H9 (cell line): ENCODE data around the gene SSTR1. TPM values are rescaled to one million over a fixed set of nuclear protein-coding genes. Genes with fewer than 3 reads are reported as not detected.

Experiments
- DNase-seq: peaks from one replicate; pipeline ENCODE4 v3.0.0-alpha.2; 2017
- H2AFZ ChIP-seq: one replicate; pipeline ENCODE4 v1.6.1; 2013; ENCODE audit warnings: mild to moderate bottlenecking, low read length, control low read depth, moderate library complexity
- H2AK5ac ChIP-seq: 2 replicates; pipeline ENCODE4 v1.6.1; 2013; ENCODE audit warnings: low read length, control low read depth, mixed read lengths; ENCODE audit not compliant: insufficient read length
- H2BK120ac ChIP-seq: one replicate; pipeline ENCODE4 v1.6.1; 2013; ENCODE audit warnings: low read depth, mild to moderate bottlenecking, low read length, control low read depth, inconsistent platforms; ENCODE audit not compliant: poor library complexity, severe bottlenecking
- H2BK12ac ChIP-seq: 2 replicates; pipeline ENCODE4 v1.6.1; 2013; ENCODE audit warnings: low read length, control low read depth, mixed read lengths, low read depth; ENCODE audit not compliant: insufficient read length
- H2BK15ac ChIP-seq: 2 replicates; pipeline ENCODE4 v1.6.1; 2013; ENCODE audit warnings: low read depth, low read length, control low read depth
- H2BK20ac ChIP-seq: one replicate; pipeline ENCODE4 v1.6.1; 2013; ENCODE audit warnings: low read depth, mild to moderate bottlenecking, low read length, control low read depth, inconsistent platforms; ENCODE audit not compliant: poor library complexity, severe bottlenecking
- H2BK5ac ChIP-seq: 2 replicates; pipeline ENCODE4 v1.6.1; 2013; ENCODE audit warnings: low read length, control low read depth, mixed read lengths; ENCODE audit not compliant: insufficient read length
- H3K14ac ChIP-seq: 2 replicates; pipeline ENCODE4 v1.6.1; 2013; ENCODE audit warnings: low read length, control low read depth; ENCODE audit not compliant: insufficient read depth
- H3K18ac ChIP-seq: 2 replicates; pipeline ENCODE4 v1.6.1; 2013; ENCODE audit warnings: low read depth, mild to moderate bottlenecking, mixed read lengths, low read length, control low read depth; ENCODE audit not compliant: insufficient read length
- H3K23ac ChIP-seq: 2 replicates; pipeline ENCODE4 v1.6.1; 2013; ENCODE audit warnings: low read length, control low read depth, mixed read lengths, low read depth; ENCODE audit not compliant: insufficient read length
- H3K23me2 ChIP-seq: 2 replicates; pipeline ENCODE4 v1.6.1; 2013; ENCODE audit warnings: low read depth, mild to moderate bottlenecking, mixed read lengths, low read length, control low read depth; ENCODE audit not compliant: insufficient read length, poor library complexity, severe bottlenecking
- H3K27ac ChIP-seq: 2 replicates; pipeline ENCODE4 v1.5.1; 2013; ENCODE audit warnings: low read length, control low read depth, mixed read lengths, low read depth; ENCODE audit not compliant: insufficient read length
- H3K27me3 ChIP-seq: 2 replicates; pipeline ENCODE4 v1.6.1; 2013; ENCODE audit warnings: low read length, control low read depth, inconsistent platforms; ENCODE audit not compliant: insufficient read depth
- H3K4ac ChIP-seq: 2 replicates; pipeline ENCODE4 v1.6.1; 2013; ENCODE audit warnings: low read depth, mild to moderate bottlenecking, control low read depth, inconsistent platforms, low read length, moderate library complexity
- H3K4me1 ChIP-seq: 2 replicates; pipeline ENCODE4 v1.6.1; 2013; ENCODE audit warnings: low read length, control low read depth, inconsistent platforms; ENCODE audit not compliant: insufficient read depth
- H3K4me2 ChIP-seq: 2 replicates; pipeline ENCODE4 v1.6.1; 2013; ENCODE audit warnings: low read length, control low read depth, mixed read lengths; ENCODE audit not compliant: insufficient read length, insufficient read depth
- H3K56ac ChIP-seq: 2 replicates; pipeline ENCODE4 v1.6.1; 2013; ENCODE audit warnings: low read depth, mild to moderate bottlenecking, mixed read lengths, low read length, control low read depth; ENCODE audit not compliant: insufficient read length
- H3K79me1 ChIP-seq: 2 replicates; pipeline ENCODE4 v1.6.1; 2013; ENCODE audit warnings: low read depth, mild to moderate bottlenecking, moderate library complexity, low read length, control low read depth, inconsistent platforms; ENCODE audit not compliant: insufficient read depth, poor library complexity, severe bottlenecking
- H3K79me2 ChIP-seq: 2 replicates; pipeline ENCODE4 v1.6.1; 2013; ENCODE audit warnings: low read length, control low read depth, inconsistent platforms; ENCODE audit not compliant: insufficient read depth
- H3K9ac ChIP-seq: 2 replicates; pipeline ENCODE4 v1.6.1; 2013; ENCODE audit warnings: low read length, control low read depth, mixed read lengths; ENCODE audit not compliant: insufficient read length; ENCODE audit errors: extremely low read depth
- H3K9me3 ChIP-seq: one replicate; pipeline ENCODE4 v1.6.1; 2013; ENCODE audit warnings: low read depth, low read length, inconsistent platforms; ENCODE audit not compliant: control insufficient read depth
- H3T11ph ChIP-seq: one replicate; pipeline ENCODE4 v1.6.1; 2013; ENCODE audit warnings: mild to moderate bottlenecking, low read length, control low read depth, inconsistent platforms
- H4K20me1 ChIP-seq: one replicate; pipeline ENCODE4 v1.6.1; 2013; ENCODE audit not compliant: control insufficient read depth, insufficient read length, insufficient read depth
- H4K5ac ChIP-seq: 2 replicates; pipeline ENCODE4 v1.6.1; 2013; ENCODE audit warnings: low read depth, mild to moderate bottlenecking, mixed read lengths, low read length, control low read depth; ENCODE audit not compliant: insufficient read length
- H4K8ac ChIP-seq: replicated peaks from 2 replicates; pipeline ENCODE4 v1.6.1; 2013; ENCODE audit warnings: low read length, control low read depth, mixed read lengths, low read depth; ENCODE audit not compliant: insufficient read length
- H4K91ac ChIP-seq: 2 replicates; pipeline ENCODE4 v1.6.1; 2013; ENCODE audit warnings: low read depth, mild to moderate bottlenecking, moderate library complexity, mixed read lengths, low read length, control low read depth; ENCODE audit not compliant: insufficient read length
- H3K27ac Mint-ChIP-seq, 3 experiments: 2 replicates in 2 of 3; 3 replicates in 1 of 3; pipeline ENCODE4 v1.8.0; 2020 to 2021; ENCODE audit warnings: mixed read lengths in 3 of 3, mild to moderate bottlenecking in 1 of 3, moderate library complexity in 1 of 3
- H3K27me3 Mint-ChIP-seq: 2 replicates; pipeline ENCODE4 v1.8.0; 2021; ENCODE audit warnings: low read depth, mild to moderate bottlenecking, moderate library complexity, mixed read lengths
- H3K36me3 Mint-ChIP-seq, 3 experiments: 2 replicates in 2 of 3; 3 replicates in 1 of 3; pipeline ENCODE4 v1.8.0; 2020 to 2021; ENCODE audit warnings: low read depth in 3 of 3, mixed read lengths in 3 of 3; ENCODE audit not compliant: insufficient read depth in 1 of 3
- H3K4me1 Mint-ChIP-seq, 2 experiments: 2 replicates each; pipeline ENCODE4 v1.8.0; 2020; ENCODE audit warnings: mixed read lengths in 2 of 2
- H3K4me3 Mint-ChIP-seq, 2 experiments: 2 replicates in 1 of 2; 3 replicates in 1 of 2; pipeline ENCODE4 v1.8.0; 2020 to 2021; ENCODE audit warnings: mild to moderate bottlenecking in 2 of 2, mixed read lengths in 2 of 2, moderate library complexity in 1 of 2
- H3K9me3 Mint-ChIP-seq, 2 experiments: 2 replicates in 1 of 2; 3 replicates in 1 of 2; pipeline ENCODE4 v1.8.0; 2020; ENCODE audit warnings: mild to moderate bottlenecking in 2 of 2, mixed read lengths in 2 of 2, moderate library complexity in 1 of 2
- total RNA-seq: library from RNA; stranded (reverse); gene quantifications from 2 replicates; pipeline ENCODE4 v1.2.1, GENCODE V29; 2021
- TF ChIP-seq, protein P1 (sequence below): fragments of 200-600 bp; sonication (generic); conservative IDR thresholded peaks from 3 replicates; pipeline ENCODE4 v1.8.0; 2021; ENCODE audit warnings: antibody characterized with exemption, mild to moderate bottlenecking

The SSTR1 gene
- total RNA-seq, 1 experiment from 2014 or later, result 0.98 TPM

DNA sequence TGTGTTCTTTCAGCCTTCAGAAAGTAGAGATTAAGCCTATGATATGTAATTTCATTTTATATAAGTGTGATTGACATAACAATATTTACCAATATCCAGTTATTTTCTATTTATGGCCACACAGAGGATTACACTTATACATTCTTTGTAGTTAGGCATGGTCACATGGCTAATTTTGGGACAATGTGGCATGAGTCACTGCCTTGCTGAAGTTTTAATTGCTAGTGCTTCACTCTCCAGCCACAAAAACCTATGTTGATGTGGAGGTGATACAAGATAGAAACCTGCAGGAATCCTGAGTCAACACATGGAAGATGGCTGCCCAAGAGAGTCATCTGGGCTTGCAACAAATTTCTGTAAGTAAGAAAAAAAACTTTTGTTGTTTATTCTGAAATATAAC is 31.2 kb downstream of the SSTR1 start:
- Histone ChIP-seq H2BK5ac (no peak overlapping the region), H4K91ac (no peak overlapping the region), H3K79me1 (no peaks in the 10 kb centered on the region), H2BK120ac (no peak overlapping the region), H3K4me2 (no peak overlapping the region), H2AK5ac (no peak overlapping the region), H3T11ph (no peak overlapping the region), H3K4ac (no peak overlapping the region), H2BK15ac (no peak overlapping the region), H3K56ac (no peak overlapping the region), H3K4me1 (no peaks in the 10 kb centered on the region), H2BK20ac (no peak overlapping the region), H4K5ac (no peak overlapping the region), H3K9me3 (no peaks in the 10 kb centered on the region), H4K20me1 (no peaks in the 10 kb centered on the region), H3K23ac (no peak overlapping the region), H3K79me2 (no peaks in the 10 kb centered on the region), H3K27me3 (no peaks in the 10 kb centered on the region; the same call in 1 of the 2 replicates), H3K9ac (no peak overlapping the region), H3K23me2 (no peaks in the 10 kb centered on the region), H3K18ac (no peak overlapping the region), H2BK12ac (no peak overlapping the region), H2AFZ (no peak overlapping the region), H4K8ac (no peak overlapping the region), H3K27ac (no peak overlapping the region), H3K14ac (no peak overlapping the region)
- Mint-ChIP-seq H3K27ac (no peak overlapping the region), H3K4me3 (no peak overlapping the region), H3K4me1 (no peaks in the 10 kb centered on the region), H3K27me3 (peaks cover 61% of the 10 kb centered on the region), H3K9me3 (no peaks in the 10 kb centered on the region), H3K36me3 (no peaks in the 10 kb centered on the region)
- no peak for DNase-seq
- TF ChIP-seq, protein P1, sequence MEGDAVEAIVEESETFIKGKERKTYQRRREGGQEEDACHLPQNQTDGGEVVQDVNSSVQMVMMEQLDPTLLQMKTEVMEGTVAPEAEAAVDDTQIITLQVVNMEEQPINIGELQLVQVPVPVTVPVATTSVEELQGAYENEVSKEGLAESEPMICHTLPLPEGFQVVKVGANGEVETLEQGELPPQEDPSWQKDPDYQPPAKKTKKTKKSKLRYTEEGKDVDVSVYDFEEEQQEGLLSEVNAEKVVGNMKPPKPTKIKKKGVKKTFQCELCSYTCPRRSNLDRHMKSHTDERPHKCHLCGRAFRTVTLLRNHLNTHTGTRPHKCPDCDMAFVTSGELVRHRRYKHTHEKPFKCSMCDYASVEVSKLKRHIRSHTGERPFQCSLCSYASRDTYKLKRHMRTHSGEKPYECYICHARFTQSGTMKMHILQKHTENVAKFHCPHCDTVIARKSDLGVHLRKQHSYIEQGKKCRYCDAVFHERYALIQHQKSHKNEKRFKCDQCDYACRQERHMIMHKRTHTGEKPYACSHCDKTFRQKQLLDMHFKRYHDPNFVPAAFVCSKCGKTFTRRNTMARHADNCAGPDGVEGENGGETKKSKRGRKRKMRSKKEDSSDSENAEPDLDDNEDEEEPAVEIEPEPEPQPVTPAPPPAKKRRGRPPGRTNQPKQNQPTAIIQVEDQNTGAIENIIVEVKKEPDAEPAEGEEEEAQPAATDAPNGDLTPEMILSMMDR, result no peak
